GM18502 (cell line): ENCODE measurements around the gene TMEM163.
A peak's percentile ranks its signal among the peaks of the same experiment; 100 is the strongest.
"Not testable (repeated sequence)": the region's sequence is repeated elsewhere in the genome, so short reads cannot be mapped to it uniquely, and the experiment has no call there.

Experiments
- ATAC-seq: cut with Tn5 transposase; IDR thresholded peaks from one replicate; pipeline ENCODE4 v1.9.1; 2021; ENCODE audit warnings: mild to moderate bottlenecking; ENCODE audit not compliant: unreplicated experiment, poor library complexity

The TMEM163 gene

DNA sequence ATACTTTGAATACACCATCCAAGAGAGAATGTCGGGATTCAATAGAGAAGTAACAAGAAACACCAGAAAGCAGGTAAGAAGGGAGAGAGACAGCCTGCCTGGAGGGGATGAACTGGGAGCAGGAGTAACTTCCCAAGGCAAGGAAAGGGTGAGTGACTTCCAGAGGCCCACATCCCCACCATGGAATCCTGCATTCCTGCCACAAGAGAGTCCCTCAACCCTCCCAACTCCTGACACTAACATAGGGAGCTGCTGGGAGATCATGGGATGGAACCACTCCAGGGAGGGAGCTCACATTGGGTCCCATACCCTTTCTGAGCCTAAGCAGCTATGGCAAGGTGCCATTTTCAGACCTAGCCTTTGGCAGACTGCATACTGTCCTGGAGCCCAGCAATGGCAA lies 5.5 kb upstream of the TMEM163 start:
- ATAC-seq, result no peak

GRCh38 chr2:134723742-134724141 lies 4.9 kb upstream of the TMEM163 start:
- not testable (repeated sequence) for ATAC-seq

- ATAC-seq, result no peak
These were observed 3.9 kb upstream of the TMEM163 start for GRCh38 chr2:134722728-134723127.

DNA sequence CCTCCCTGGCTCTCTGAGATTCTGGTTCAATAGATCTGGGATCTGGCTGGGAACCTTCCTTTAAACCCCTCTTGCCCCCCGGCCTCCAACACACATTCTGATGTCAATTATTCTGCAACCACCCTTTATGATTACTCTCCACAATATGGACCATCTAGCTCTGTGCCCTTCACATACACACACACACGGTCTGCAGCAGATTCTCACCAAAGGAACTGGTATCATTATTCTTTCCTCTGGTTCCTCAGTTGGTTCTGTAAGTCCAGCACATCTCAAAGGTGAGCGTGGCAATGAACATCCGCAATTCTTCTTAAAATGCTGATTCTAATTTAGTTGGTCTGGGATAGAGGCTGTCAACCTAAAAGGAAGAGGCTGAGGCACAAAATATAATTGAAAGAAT lies 2.8 kb upstream of the TMEM163 start:
- ATAC-seq, result no peak

- ATAC-seq, result peak; percentile 37
These were observed 580 bp downstream of the TMEM163 start for GRCh38 chr2:134718023-134718816.

- ATAC-seq, result no peak
These were observed 1.3 kb downstream of the TMEM163 start for GRCh38 chr2:134717286-134718022.

DNA sequence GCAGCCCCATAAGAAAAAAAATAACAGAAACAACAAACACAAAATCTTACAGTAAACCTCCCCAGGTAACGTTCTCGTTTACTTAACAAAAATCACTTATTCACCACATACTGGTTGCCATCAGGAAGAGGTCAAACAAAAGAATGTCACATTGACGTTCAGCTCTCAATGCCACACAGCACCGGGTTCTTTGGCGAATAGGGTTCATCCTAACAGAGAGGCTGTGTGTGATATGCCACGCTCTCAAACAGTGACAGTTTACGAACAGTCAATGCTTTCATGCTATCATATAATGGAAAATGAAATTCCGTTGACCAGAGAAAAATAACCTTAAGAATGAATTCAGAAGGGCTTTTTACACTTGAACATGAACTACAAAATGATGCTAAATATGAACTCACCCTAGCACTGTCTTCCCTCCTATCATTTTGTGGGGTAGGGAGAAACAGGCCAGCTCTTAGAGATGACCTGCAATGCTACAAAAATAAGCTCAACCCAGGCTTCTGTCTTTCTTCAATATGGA lies 2.0 kb downstream of the TMEM163 start:
- ATAC-seq, result no peak

GRCh38 chr2:134715932-134716643 lies 2.7 kb downstream of the TMEM163 start:
- ATAC-seq, result no peak

GRCh38 chr2:134714228-134714627 lies 4.6 kb downstream of the TMEM163 start:
- ATAC-seq, result no peak

GRCh38 chr2:134713606-134714005 lies 5.2 kb downstream of the TMEM163 start:
- no peak for ATAC-seq

- ATAC-seq, result no peak
These were observed 5.6 kb downstream of the TMEM163 start for GRCh38 chr2:134713176-134713575.

- ATAC-seq, result no peak
These were observed 6.1 kb downstream of the TMEM163 start for GRCh38 chr2:134712736-134713135.

- no peak for ATAC-seq
These were observed 6.5 kb downstream of the TMEM163 start for GRCh38 chr2:134712299-134712698.

GRCh38 chr2:134711692-134712091 lies 7.1 kb downstream of the TMEM163 start:
- no peak for ATAC-seq

- ATAC-seq, result no peak
These were observed 11.5 kb downstream of the TMEM163 start for GRCh38 chr2:134707330-134707676.

DNA sequence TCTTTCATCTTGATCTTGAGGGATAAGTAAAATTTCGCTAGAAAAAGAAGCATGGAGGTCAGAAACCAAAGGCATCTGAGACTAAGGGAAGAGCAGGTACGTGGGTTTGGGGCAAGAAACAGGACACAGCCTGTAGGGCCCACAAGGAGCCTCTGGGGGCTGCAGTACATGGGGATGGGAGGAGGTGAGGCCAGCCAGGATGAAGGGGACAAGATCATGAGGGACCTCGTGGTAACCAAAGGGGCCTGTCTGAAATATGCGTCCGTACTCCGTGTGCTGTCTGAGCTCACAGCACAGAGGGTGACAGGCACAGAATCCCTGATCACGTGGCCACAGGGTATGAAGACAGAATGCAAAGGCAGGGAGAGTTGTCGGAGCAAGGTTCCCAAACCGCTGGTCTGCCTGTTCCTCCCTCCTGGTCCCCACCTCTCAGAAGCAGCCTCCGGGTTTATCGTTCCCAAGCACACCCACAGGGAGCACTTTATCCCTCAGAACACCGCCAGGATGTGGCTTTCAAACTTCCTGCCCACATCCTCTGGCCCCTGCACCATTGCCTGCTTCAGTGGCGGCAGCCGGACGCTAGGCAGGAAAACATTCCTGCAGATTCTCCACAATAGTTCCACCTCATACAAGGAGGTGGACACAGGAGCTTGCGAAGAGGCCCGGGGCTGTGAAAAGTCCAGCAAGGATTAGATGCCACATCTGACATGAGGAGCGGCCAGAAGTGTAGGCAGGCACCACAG lies 12.0 kb downstream of the TMEM163 start:
- no peak for ATAC-seq

DNA sequence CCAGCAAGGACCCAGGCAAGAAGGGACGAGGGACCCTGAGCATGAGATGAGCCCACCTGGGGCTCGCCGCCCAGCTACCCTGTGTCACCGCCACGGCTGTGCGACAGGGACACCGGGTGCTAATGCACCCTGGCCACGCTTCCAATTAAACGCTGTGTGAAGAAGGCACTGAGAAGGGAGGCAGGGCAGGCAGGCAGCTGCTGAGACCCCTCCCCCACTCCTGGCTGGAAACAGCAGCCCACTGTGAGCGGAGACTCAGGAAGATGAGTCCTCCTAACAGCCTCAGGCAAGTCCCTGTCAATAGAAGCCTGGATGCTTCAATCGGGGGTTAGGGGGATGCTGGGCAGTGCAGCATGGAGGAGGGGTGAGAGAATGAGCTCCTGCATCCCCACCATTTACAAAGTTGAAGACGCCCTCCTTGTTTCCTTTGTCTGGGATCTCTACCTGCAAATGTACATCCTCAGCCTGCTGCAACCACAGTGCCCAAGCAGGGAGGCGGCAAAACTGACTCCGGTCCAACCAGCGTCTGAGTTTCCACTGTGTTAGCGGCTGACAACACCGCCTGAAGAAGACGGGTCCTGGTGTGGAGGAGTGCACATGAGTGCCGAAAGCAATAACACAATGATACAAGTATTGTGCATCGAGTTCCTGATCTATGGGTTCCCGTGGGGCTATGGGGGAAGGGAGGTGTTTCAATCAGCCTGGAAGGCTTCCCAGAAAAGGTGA lies 12.8 kb downstream of the TMEM163 start:
- ATAC-seq, result no peak

DNA sequence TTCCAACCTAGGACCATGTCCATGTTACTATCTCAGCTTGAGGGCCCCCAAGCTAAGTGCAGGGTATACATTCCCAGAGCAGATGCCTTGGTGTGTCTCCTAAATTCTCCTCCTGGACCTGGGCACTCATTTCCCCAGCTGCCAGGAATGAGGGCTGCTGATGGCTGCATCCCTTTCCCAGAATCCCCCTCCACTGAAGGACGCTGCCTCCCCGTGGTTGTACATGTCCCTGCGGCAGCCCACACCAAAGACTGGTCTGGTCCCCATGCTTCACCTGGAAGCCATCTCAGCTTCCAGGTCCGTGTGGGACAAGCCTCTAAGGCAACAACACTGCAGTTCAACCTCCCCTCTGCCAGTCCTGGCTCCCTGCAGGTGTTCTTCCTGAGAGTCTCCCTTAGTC lies 14.6 kb downstream of the TMEM163 start:
- no peak for ATAC-seq

DNA sequence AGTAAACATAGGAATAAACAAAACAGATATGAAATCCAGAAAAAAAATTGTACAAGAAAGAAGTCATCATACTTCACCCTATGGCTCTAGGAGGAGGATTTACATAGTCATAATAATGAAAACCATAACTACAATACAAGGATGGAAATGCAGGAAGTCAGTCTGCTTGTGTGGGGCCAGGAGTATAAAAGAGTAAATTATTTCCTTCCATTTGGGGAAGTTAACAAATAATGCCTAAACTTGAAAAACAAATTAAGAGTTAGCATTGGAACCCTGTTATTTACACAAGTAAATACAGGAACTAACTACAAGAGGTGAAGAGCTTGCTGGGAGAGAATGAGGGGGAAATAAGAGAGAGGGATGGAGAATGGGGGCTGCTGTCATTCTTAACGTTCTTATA lies 15.4 kb downstream of the TMEM163 start:
- no peak for ATAC-seq

- no peak for ATAC-seq
These were observed 18.1 kb downstream of the TMEM163 start for GRCh38 chr2:134700730-134701129.
